Mammary epithelial cell (primary cell): ENCODE measurements around the gene METTL21C.

Source experiments
- CTCF ChIP-seq, 2 donors: IDR thresholded peaks in 1 of 2; conservative IDR thresholded peaks in 1 of 2; 2 replicates each; pipeline ENCODE4 v1.5.1; 2011 to 2012; ENCODE audit warnings: inconsistent platforms in 2 of 2, low read length in 2 of 2, mild to moderate bottlenecking in 2 of 2, control low read depth in 1 of 2, low read depth in 1 of 2; ENCODE audit not compliant: insufficient read depth in 1 of 2; ENCODE audit errors: extremely low read depth in 1 of 2
- EZH2 ChIP-seq: IDR thresholded peaks from 2 replicates; pipeline ENCODE4 v1.6.1; 2012; ENCODE audit warnings: low read length, inconsistent platforms, borderline replicate concordance

- TF ChIP-seq CTCF (conservative IDR thresholded peaks at IDR 0.05 in 1 of 2, IDR thresholded peaks at IDR 0.05 in 1 of 2; ENCODE audit: extremely low read depth in 1 of 2, insufficient read depth in 1 of 2, low read depth in 1 of 2, low read length in 2 of 2) (no peak), EZH2 (no peak)
These were observed 47.3 kb upstream of the METTL21C start for GRCh38 chr13:102742101-102742500.
